GM21717 (cell line): ENCODE data around the gene TMEM8B.
A peak's percentile ranks its signal among the peaks of the same experiment; 100 is the strongest.

Experiments used
- ATAC-seq: cut with Tn5 transposase; IDR thresholded peaks from one replicate; pipeline ENCODE4 v1.9.1; 2021; ENCODE audit warnings: mild to moderate bottlenecking, moderate library complexity; ENCODE audit not compliant: unreplicated experiment

Gene TMEM8B

DNA sequence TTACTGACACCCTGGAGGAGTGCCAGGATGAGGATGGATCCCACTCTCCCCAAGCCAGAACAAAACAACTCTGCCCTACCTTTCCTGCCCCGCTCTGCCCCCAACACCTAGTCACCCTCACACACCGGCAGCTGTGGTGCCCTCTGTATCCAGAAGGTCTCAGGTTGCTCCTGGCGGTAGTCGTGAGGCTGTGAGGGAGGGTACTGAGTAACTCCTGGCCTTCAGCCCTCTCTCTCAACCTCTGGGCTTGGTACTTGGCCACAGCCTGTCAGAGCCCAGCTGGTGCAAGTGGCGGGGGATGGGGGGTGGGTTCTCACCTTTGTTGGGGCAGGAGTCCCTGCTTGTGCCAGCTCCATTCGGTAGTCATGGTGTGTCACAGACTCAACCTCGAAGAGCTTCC is 18.9 kb upstream of the TMEM8B start:
- ATAC-seq: no peak

DNA sequence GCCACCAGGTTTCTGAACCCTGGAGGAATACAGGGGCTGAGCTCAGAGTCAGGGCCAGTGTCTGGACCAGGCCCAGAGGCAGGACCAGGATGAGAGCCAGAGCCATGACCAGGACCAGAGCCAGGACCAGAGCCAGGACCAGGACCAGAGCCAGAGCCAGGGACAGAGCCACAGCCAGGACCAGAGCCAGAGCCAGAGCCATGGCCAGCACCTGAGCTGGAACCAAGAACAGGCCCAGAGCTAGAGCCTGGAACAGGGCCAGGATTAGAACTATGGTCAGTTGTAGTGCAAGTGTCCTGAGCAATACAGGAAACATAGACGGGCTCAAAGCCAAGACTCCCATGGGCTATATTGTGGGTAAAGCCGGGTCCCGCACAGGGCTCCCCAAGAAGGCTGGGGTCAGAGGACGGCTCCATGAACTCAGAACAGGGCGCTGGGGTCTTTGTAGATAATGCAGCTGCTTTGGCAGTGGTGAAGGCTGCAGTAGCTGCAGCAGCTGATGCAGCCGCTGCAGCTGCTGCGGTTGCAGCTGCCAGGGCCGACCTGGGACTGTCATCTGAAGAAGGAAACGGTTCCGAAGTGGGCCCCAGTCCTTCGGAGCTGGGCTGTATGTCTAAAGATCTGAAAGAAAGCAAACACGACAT is 17.5 kb upstream of the TMEM8B start:
- no peak for ATAC-seq

DNA sequence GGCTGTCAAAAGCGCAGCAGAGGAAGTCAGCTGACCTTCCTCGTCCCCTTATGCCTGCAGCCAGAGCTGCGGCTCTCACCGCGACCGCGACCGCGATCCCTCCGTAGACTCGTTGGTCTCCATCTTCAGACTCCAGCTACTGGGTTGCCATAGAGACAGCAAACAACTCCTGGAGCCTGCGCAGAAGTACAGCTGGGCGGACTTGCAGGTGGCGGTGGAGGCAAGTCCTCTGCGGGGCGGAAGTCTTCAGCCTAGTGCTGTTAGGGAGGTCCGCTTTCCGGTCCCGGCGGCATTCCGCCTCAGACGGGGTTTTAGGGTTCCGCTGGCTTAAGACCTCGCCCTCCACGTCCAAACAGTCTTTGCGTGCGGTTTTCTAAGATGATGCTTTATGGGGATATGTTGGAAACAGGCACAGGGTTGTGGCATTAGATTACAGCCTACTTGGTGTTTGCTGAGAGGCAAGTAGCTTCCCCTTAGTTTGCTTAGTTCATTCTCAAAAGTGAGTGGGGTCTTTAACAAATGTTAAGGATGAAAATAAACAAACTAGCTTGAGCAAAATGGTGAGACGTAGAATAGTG is 16.9 kb upstream of the TMEM8B start, which contains the start of gene SPAG8:
Gene SPAG8 (minus strand): TSS at position 238 of the 578 bp plus-strand sequence. CDS start 115 bp downstream, at position 123.
- ATAC-seq: peak; percentile 61

DNA sequence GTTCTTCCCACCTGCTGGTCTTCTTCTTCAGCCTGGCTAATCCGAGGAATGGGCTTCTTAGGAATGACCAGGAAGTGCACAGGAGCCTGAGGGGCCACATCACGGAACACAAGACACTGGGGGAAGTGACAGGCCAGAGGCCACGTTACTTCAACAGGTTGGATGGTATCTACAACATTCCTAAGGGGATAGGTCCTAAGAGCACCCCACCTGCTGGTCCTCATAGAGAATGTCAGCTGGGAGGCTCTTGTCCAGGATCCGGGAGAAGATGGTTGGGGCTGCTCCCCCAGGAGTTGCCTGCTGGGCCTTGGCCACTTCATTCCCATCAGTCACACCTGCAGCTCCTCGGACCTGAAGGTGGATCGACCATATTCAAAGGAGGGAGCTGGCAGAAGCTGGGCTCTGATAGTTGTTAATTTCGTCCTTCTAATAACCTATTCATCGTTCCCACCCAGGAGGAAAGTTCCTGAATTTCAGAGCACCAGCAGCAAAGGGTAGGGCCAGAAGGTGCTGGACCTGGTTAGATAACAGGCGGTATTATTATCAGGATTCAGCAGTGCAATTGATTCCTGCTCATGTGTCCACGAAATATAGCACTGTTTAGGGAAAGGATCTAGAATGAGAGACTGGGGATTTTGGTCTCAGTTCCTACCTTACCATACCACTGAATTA is 15.5 kb upstream of the TMEM8B start:
- no peak for ATAC-seq

DNA sequence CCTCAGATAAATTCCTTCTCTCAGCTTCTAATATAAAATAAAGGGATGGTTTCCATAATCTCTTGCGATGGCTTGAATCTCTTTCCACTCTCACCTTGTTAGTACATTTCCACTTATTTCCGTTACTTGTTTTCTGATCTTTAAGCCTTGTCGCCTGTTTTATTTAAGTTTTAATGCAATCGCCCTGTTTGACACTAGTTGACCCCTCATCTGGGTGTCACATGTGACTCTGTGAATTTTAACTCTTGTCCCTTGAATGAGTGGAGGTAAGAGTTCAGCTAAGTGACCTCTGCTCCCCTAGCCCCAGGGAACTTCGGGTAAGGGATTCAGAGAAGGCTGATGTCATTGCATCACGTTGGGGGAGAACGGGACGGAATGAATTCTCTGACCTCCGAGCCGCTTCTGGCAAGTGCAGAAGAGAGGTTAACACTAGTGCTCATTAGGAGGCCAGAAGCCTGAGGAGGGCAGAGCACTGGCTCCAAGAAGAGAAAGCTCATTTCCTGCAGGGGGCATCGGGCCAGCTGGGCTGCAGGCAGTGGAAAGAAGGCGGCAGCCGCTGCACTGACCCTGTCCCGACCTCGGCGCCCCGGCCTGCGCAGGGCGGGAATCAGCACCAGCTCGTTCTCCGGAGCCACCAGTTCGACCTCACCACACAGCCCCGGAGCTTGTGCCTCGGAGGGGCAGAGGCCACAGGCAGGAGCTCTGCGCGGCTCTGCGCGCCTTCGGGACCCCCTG is 14.8 kb upstream of the TMEM8B start:
- ATAC-seq: peak; percentile 18

DNA sequence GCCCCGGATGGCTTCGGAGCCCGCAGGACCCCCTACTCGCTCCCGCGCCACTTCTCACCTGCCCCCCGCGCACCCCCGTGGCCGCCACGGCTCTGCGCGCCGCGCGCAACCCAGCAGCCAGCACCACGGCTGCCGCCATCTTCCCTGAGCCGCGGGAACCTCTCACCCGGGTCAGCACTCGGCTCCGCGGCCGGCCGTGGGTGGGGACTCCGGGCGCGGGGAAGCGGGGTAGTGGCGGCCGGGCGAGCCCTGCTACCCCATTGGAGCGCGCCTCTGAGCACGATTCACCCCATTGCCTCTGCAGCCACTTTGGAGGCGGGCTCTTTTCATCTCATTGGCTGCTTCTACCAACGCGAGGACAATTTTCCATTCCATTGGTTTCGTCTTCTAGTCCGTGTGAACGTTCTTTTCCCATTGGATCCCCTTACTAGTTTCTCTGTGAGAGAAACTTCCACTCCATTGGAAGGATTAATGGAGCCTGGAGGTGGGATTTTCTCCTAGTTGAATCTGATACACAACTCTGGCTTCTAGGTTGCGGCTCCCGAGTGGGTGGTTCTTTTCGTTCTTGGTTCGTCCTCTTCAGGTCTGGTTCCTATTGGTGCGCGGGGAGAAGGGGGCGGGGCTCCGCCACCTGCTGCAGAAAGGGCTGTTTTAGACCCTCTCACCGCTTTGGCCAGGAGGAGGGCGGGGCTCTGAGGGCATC is 14.0 kb upstream of the TMEM8B start, which contains the start of gene HINT2:
Gene HINT2 (minus strand): TSS at position 202 of the 703 bp plus-strand sequence. CDS start 63 bp downstream, at position 139.
- peak; percentile 67 for ATAC-seq

DNA sequence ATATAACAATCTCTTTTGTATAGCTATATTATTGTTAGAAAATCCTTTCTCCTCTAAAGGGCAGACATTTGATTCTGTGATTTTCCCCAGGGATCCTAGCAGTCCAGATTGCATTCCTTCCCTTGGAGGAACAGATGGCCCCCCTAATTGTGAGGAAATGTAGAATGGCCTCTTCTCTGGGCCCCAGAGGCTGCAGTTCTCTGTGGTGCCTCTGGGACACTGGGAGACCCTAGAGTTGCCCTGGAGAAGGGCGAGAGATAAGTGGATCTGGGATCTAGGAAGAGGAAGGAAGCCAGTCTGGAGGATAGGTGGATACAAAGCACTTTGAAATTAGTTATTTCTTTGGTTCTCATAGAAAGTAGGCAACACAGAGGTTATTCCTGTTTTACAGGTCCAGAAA is 12.3 kb upstream of the TMEM8B start:
- ATAC-seq: no peak

DNA sequence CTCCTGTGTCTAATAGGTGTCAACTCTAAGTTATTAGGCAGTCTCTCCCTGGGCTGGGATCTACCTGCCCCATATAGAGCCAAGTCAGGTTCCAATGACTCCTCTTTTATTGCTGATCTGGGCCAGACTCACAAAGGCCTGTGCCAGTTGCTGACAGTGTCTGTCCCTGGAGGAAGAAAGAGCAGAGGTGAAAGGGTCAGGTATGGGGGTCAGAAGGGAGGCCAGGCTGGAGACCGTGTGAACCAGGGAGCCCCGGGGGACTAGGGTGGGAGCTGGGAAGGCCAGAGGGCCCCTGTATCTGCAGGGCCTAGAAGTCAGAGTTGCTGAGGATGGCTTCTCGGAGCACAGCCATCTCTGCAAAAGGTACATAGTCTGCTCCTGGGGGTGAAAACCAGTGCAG is 10.7 kb upstream of the TMEM8B start:
- ATAC-seq: no peak

DNA sequence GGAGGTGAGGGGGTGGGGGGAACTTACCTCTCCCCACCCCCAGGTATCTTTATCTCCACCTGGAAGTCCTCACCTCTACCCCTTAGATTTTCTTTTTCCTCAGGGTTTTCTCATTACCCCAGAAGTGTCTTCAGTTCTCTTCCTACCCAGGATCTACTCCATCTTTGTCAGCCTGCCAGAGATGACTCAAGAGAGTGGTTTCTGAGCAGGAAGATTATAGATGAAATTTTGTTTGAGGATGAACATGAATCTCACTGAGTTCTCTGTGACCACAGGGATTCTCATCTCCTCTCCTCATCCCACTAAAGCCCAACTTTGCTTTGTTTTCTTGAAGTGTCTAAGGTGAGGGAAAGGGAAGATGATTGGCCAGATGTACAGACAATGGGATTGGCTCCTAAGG is 9.0 kb upstream of the TMEM8B start:
- ATAC-seq: no peak

DNA sequence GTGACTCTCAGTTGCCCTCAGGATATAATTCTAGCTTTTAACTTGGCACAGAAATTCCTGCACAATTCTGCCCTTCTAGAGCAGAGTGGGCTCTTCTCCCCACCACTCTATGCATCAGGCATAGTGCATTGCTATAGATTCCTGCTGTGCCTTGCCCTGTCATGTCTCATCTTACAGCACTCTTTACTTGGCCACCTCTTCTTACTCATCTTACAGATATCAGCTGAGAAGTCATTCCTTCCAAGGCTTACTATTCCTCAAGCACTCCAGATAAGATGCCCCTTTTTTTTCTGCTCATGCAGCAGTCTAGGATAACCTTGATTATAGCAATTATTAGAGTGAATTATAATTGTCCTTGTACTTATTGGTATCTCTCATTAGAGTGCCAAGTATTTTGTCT is 6.1 kb upstream of the TMEM8B start:
- ATAC-seq: no peak

DNA sequence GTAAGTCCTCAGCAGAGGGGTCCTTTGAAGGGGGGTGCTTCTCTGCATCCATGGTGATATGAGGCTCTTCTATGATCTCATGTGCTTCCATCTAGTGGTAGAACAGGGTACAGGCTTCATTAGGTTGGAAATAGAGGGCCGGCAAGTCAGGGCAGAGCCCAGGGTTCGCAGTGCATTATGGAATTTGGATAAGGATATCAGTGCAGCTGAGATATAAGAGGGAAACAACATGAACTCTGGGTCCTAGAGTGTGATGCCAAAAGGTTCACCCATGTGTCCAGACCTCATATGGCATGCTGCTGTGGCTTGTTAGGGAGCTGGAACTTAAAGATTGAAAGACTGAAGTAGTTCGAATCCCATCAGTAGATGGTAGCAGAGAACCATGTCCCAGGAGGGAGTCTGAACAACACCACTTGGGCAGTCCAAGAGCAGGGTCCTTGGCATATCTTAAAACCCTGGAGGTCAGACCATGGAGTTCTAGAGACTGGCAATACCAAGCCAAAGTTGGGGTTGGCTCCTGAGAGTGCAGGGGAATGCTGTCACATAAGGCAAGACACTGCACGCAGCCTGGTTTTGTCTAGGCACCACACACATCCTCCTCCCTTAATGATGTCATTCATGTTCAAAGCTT is 2.8 kb upstream of the TMEM8B start:
- ATAC-seq: no peak

DNA sequence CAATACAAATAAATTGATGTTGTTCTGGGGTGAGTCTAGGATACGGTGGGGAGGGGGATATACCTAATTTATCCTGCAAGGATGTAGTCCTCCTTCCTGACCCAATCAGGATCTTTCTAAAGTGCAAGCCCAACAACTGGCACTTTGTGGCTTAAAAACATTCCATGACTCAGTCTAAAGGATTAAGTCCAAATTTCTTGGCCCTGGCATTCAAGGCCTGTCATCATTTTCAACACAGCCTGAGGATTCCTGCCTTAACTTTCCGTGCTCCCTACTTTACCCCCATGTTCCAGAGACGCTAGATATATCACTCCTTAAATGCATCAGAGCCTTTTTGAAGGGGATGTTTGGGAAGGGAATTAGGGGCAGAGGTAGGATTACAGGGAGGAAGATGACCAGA is 1.5 kb upstream of the TMEM8B start:
- ATAC-seq: no peak

DNA sequence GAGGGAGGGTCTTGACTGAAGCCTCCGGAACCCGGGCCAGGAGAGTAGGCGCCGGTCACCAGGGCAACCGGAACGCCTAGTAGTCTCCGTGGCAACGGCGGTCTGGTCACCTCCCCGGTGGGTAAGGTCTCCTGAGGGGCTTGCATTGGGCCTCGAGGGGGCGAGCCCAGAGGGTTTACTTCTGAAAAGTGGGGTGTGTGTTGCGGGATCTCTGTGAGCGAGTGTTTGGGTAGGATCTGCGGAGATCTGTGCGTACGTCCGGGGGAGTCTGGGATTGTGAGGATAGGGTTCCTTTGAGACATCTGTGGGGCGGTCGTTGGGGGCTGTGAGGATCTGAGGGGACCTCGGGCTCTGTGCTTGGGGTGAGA is 328 bp upstream of the TMEM8B start, which contains the start of gene FAM221B:
Gene FAM221B (minus strand): TSS at position 17 of the 368 bp plus-strand sequence. CDS start 2,571 bp downstream, outside the sequence.
- ATAC-seq: no peak

DNA sequence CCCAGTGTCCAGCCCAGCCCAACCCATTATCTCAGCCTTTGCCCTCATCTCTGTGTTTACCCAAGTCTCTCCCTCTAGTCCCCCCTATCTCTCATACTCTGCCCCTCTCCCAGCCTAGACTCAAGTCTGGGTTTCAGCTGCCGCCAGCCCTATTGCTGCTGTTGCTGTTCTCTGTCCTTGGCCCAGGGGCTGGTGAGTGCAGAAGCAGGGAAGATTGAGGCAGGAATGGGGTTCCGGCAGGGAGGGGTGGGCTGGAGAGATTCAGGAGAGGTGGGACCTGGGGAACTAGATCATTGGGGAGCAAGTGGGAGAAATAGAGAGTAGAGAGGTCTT is 702 bp downstream of the TMEM8B start:
- ATAC-seq: no peak

DNA sequence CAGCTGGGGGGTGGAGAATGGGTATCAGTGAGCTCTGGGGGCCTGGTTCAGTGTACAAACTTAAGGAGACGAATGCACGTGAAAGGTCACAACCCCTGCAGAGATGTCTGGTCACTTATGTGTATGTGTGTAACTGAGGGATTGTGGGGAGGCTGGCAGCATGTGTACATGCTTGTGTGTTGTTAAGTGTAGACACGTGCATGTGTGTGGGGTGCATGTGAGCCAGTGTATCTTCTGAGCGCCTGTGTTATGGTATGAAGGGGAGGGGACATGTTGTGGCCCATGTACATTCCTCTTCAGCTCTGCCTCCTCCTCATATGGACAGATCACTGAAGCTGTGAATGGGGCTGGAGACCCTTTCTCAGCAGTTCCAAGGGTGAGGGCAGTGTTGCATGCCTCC is 2.0 kb downstream of the TMEM8B start:
- no peak for ATAC-seq

DNA sequence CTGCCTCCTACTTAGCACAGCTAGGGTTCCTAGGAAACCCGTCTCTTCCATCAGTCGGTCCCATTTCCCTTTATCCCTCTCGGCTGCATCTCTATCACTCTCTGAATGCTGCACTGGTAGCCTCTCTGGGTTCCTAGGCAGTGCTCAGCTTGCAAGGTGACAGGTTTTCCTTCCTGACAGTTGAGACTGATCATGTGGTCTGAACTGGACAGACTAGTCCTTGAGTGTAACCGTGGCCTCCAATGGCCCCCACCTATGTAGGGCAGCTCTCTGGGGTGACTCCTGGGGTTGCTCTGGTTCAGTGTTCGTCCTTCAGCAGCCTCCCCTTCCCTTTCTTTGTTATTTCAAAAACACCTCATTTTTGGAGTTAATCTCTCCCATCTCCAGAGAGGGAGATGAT is 3.8 kb downstream of the TMEM8B start:
- no peak for ATAC-seq

DNA sequence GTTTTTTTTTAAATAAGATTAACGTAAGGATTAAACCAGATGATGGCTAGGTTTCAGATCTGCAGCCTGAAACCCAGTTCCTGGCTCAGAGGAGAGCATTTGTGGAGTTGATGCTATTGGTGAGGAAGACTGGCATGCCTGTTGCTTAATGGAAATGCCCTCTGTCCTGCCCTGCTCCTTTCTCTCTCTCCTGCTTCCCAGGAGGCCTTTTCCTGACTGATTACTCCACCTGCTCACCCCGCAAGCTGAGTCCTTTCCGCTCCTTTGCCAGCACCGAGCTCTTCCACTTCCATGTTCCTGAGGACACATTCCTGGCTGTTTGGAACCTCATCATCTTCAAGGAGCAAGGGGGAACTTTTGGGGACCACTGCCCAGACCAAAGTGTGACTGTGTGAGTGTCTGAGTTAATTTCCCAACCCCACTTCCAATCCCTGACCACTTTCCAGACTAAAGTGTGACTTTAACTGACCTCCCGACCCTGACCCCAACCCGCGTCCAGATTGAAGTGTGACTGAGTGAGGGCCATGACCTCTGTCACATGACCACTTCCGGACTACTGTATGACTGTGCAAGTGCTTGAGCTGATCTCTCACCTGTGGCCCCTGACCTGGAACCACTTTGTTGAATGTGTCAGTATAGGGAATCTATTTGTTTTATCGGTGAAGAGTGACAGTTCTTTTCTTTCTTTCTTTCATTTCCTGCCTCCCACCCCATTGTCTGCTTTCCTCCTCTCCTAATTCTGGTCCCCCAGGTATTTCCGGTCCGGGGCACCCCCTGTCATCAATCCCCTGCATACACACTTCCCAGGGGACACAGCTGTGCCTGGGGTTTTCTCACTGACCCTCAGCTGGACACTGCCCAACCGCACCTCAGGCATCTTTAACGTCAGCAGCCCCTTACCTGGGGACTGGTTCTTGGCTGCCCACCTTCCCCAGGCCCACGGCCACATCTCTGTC is 5.5 kb downstream of the TMEM8B start:
- ATAC-seq: no peak

DNA sequence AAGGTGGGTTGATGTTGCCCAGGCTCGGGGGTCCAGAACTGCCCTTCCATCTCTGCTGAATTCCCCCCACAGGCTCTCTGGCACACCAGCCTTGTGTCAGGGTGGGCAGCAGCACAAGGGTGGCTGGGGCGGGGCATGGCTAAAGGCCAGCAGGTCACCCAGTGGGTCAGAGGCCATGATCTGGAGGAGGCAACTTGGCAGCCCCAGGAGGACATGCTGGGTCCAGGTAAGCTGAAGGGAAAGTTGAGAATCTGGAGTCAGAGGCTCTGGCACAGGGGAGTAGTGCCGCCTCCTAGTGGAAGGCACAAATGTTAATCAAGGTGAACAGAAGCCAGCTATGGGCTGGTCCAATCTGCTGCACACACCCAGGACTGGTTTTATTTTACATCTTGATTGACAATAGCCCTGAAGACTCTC is 6.2 kb downstream of the TMEM8B start:
- ATAC-seq: no peak

DNA sequence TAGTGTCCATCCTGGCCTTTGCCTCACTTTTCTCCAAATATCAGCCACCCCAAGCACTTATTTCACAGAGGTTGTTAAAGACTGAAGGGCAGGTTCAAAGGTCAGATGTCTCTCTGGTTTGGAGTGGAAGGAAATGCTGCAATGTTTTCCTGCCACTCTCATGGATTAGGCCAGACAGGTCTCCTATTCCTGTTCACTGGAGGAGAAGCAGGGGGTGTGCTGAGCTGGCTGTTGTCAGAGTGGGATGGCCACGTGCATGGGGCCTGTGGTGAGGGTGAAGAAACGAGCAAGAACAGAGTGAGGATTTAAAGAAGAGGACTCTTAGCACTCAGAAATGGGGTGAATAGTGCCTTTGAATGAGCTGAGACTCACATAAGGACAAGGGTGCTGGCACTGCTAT is 6.7 kb downstream of the TMEM8B start:
- ATAC-seq: no peak
